Mucosa of descending colon (tissue), 3 donors: ENCODE results near the gene TBC1D1. TPM values are rescaled to one million over a fixed set of nuclear protein-coding genes. Genes with fewer than 3 reads are reported as not detected.

Experiments
- ATAC-seq: fragments of 200-7000 bp; cut with Tn5 transposase; one replicate; pipeline ENCODE4 v1.9.1; 2020; ENCODE audit warnings: mild to moderate bottlenecking, moderate library complexity
- DNase-seq, 3 donors: peaks; one replicate each; pipeline ENCODE4 v3.0.0-alpha.2; 2020
- H3K36me3 ChIP-seq: fragments of 200-600 bp; one replicate; pipeline ENCODE4 v1.8.0; 2021; ENCODE audit warnings: low read depth, mild to moderate bottlenecking
- H3K4me1 ChIP-seq: fragments of 200-600 bp; one replicate; pipeline ENCODE4 v1.8.0; 2021; ENCODE audit warnings: low read depth, mild to moderate bottlenecking
- H3K4me3 ChIP-seq: fragments of 200-600 bp; one replicate; pipeline ENCODE4 v1.8.0; 2021; ENCODE audit warnings: mild to moderate bottlenecking
- H3K9me3 ChIP-seq: fragments of 200-600 bp; one replicate; pipeline ENCODE4 v1.8.0; 2021; ENCODE audit warnings: mild to moderate bottlenecking
- CTCF ChIP-seq: fragments of 200-600 bp; IDR thresholded peaks from one replicate; pipeline ENCODE4 v1.8.0; 2022; ENCODE audit warnings: antibody characterized with exemption, mild to moderate bottlenecking
- intact Hi-C, 2 donors: fragments of 100-400 bp; cut with DNase I in 1 of 2; cut with micrococcal nuclease in 1 of 2; formaldehyde crosslinking; loops; one replicate each; pipeline versions ENCODE4 v1.11.0 to v1.11.1; 2022; cut with DNase I, micrococcal nuclease
- total RNA-seq, 3 donors: library from RNA; stranded (reverse); fragmentation: NEBNext Ultra II Directional in 2 of 3; extraction: Animal tissue kit (Norgen Biotek cat#: 25700) in 2 of 3; gene quantifications; one replicate each; pipeline versions ENCODE4 v1.2.1 to v1.2.4, GENCODE V29; 2021 to 2023
- donor health status: DM: no; HTN: no; CAD: no; lungs with moderate emphysema.
- donor health status: DM: no; HTN: no; CAD: no.
- donor health status: DM: no; HTN: yes; CAD: no.

TBC1D1 gene
- total RNA-seq, 3 donors from 2014 or later: 50.2 to 249 (median 71.6) TPM

GRCh38 chr4:38094419-38094818 lies 203.5 kb downstream of the TBC1D1 start:
- Histone ChIP-seq H3K9me3 (no peaks in the 10 kb centered on the region), H3K36me3 (no peaks in the 10 kb centered on the region), H3K4me3 (no peak overlapping the region), H3K4me1 (no peaks in the 10 kb centered on the region)
- DNase-seq: no peak
- TF ChIP-seq CTCF: no peak
- no peak for ATAC-seq
- intact Hi-C loops: no loop called here

GRCh38 chr4:38095691-38096090 lies 204.8 kb downstream of the TBC1D1 start:
- no peak for TF ChIP-seq CTCF
- Histone ChIP-seq H3K4me3 (no peak overlapping the region), H3K4me1 (no peaks in the 10 kb centered on the region), H3K36me3 (no peaks in the 10 kb centered on the region), H3K9me3 (no peaks in the 10 kb centered on the region)
- DNase-seq: no peak
- intact Hi-C loops: no loop called here
- no peak for ATAC-seq

- TF ChIP-seq CTCF: no peak
- no peaks in the 10 kb centered on the region for H3K36me3 ChIP-seq
- intact Hi-C loops: no loop called here
- no peaks in the 10 kb centered on the region for H3K9me3 ChIP-seq
- ATAC-seq (no peak), DNase-seq (no peak)
- no peaks in the 10 kb centered on the region for H3K4me1 ChIP-seq
- no peak overlapping the region for H3K4me3 ChIP-seq
These were observed 206.9 kb downstream of the TBC1D1 start for GRCh38 chr4:38097818-38098217.

- ATAC-seq: no peak
- Histone ChIP-seq H3K4me3 (no peak overlapping the region), H3K4me1 (no peaks in the 10 kb centered on the region), H3K36me3 (no peaks in the 10 kb centered on the region), H3K9me3 (no peaks in the 10 kb centered on the region)
- TF ChIP-seq CTCF: no peak
- no peak for DNase-seq
- intact Hi-C loops: no loop called here
These were observed 208.2 kb downstream of the TBC1D1 start for GRCh38 chr4:38099020-38099600.

- intact Hi-C loops: no loop called here
- ATAC-seq (no peak), DNase-seq (no peak)
- Histone ChIP-seq H3K4me1 (no peaks in the 10 kb centered on the region), H3K4me3 (no peak overlapping the region), H3K36me3 (no peaks in the 10 kb centered on the region), H3K9me3 (no peaks in the 10 kb centered on the region)
- TF ChIP-seq CTCF: no peak
These were observed 209.1 kb downstream of the TBC1D1 start for GRCh38 chr4:38099908-38100407.
